ENCODE measurements around the gene SLC15A5.

DNA sequence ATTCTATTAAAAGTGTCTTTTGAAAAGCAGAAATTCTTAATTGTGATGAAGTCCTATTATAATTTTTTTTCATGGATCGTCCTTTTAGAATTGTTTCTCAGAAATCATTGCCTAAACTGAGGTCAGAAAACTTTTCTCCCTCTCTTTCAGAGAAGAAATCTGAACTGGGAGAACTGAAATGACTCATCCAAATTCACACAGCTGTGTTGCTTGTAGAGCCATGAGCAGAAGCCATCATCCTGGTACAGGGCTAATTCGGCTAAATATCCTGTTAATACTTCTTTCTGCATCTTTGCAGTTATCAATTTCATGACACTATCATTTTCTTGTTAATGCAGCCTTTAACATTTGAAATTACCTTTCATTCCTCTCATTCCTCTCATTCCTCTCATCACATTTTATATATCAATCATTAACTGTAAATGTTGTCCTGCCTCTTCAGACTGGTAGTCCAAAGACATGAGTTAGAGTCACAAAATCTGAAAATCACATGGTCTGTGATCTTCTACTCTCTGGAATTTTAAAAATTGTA is 15.5 kb downstream of the SLC15A5 start:
- TF ChIP-seq EZH2 (IDR thresholded peaks at IDR 0.05) (no peak), POLR2AphosphoS5 (IDR thresholded peaks at IDR 0.05; ENCODE audit: borderline replicate concordance, low read depth, low read length) (no peak), FOXP2 (optimal IDR thresholded peaks at IDR 0.05; ENCODE audit: control extremely low read depth, extremely low read length, insufficient read depth) (no peak)
